ENCODE measurements around the gene ART1. TPM values are rescaled to one million over a fixed set of nuclear protein-coding genes. Genes with fewer than 3 reads are reported as not detected.

The ART1 gene
- total RNA-seq, 4 donors from 2014 or later, result not detected

- no peak overlapping the region for H3K27ac ChIP-seq
- TF ChIP-seq CTCF (IDR thresholded peaks at IDR 0.05) (no peak), POLR2A (IDR thresholded peaks at IDR 0.05) (no peak), POLR2AphosphoS5 (IDR thresholded peaks at IDR 0.05) (no peak), EP300 (IDR thresholded peaks at IDR 0.05) (no peak)
- 48 to 60% methylated on average over 5 to 8 of the region's 8 CpGs for WGBS, 2 donors (ENCODE audit: low coverage in 1 of 2)
- H3K9me3 ChIP-seq, result no peaks in the 10 kb centered on the region
- H3K27me3 ChIP-seq, result no peaks in the 10 kb centered on the region
- H3K4me3 ChIP-seq, result no peak overlapping the region
- H3K4me1 ChIP-seq, result no peaks in the 10 kb centered on the region
- no peaks in the 10 kb centered on the region for H3K36me3 ChIP-seq
- ATAC-seq, result no peak
Measured at GRCh38 chr11:3623767-3624458, 21.0 kb upstream of the ART1 start.

DNA sequence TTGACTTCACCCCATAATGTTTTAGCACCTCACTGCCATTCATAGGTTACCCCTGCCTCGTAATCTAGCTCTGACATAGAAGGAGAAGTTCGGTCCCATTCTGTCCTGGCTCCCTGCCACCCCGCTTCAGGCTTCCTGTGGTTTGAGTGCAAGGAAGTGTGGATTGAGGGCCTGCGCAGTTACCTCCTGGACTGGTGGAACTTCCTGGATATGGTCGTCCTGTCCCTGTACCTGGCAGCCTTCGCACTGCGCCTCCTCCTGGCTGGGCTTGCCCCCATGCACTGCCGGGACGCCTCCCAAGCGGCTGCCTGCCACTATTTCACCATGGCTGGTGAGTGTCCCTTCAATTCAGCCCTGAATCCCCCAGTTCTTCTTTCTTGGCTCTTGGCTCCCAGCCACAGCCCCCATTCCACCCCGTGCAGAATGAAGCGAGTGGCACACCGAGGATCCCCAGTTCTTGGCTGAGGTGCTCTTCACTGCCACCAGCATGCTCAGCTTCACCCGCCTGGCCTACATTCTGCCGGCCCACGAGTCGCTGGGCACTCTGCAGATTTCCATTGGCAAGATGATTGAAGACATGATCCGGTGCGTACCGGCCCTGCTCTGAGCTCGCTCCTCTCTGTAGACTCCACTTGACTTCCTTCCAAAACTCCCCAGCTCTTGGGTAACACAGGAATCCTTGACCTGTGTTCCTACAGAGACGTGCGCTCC, 18.5 kb upstream of the ART1 start:
- peak overlapping the region in 1 of 2 donors; percentile 24 for H3K4me3 ChIP-seq
- H3K9me3 ChIP-seq, result no peaks in the 10 kb centered on the region
- H3K36me3 ChIP-seq, result no peaks in the 10 kb centered on the region
- H3K4me1 ChIP-seq, result no peaks in the 10 kb centered on the region
- TF ChIP-seq POLR2A (IDR thresholded peaks at IDR 0.05), result no peak
- no peak for TF ChIP-seq POLR2AphosphoS5 (IDR thresholded peaks at IDR 0.05)
- no peak for TF ChIP-seq EP300 (IDR thresholded peaks at IDR 0.05)
- TF ChIP-seq CTCF (IDR thresholded peaks at IDR 0.05), result no peak
- 69 to 89% methylated on average over 15 to 17 of the region's 23 CpGs for WGBS, 2 donors (ENCODE audit: low coverage in 1 of 2)
- no peak for ATAC-seq
- H3K27ac ChIP-seq, result no peak overlapping the region
- H3K27me3 ChIP-seq, result no peaks in the 10 kb centered on the region

DNA sequence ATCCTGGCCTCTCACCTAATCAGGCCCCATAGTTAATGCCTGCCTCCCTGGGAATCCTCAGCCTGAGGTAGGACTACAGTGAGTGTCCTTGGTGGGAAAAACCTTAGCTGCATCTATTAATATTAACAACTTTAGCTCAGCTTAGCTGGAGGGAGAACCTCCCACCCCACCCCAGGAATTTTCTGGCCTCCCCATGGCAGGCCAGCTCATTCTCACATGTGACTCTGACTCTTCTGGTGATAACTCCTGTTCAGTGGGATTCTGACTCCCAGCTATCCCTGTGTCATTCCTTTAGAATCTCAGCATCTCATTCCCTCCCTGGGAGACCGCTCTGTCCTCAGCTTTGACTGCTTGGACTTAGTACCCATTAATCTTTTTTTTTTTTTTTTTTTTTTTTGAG, 17.6 kb upstream of the ART1 start:
- Histone ChIP-seq H3K27ac (no peak overlapping the region), H3K4me3 (no peak overlapping the region), H3K4me1 (no peaks in the 10 kb centered on the region), H3K9me3 (no peaks in the 10 kb centered on the region), H3K36me3 (no peaks in the 10 kb centered on the region), H3K27me3 (no peaks in the 10 kb centered on the region)
- TF ChIP-seq CTCF (IDR thresholded peaks at IDR 0.05) (no peak), EP300 (IDR thresholded peaks at IDR 0.05) (no peak), POLR2AphosphoS5 (IDR thresholded peaks at IDR 0.05) (no peak), POLR2A (IDR thresholded peaks at IDR 0.05) (no peak)
- WGBS, 2 donors (ENCODE audit: low coverage in 1 of 2), result 63 to 83% methylated on average over 1 of the region's 1 CpG
- ATAC-seq, result no peak

GRCh38 chr11:3631331-3631730, 13.6 kb upstream of the ART1 start:
- Histone ChIP-seq H3K9me3 (no peaks in the 10 kb centered on the region), H3K4me1 (no peaks in the 10 kb centered on the region), H3K27me3 (no peaks in the 10 kb centered on the region), H3K4me3 (no peak overlapping the region), H3K36me3 (no peaks in the 10 kb centered on the region), H3K27ac (no peak overlapping the region)
- no peak for ATAC-seq
- WGBS, 2 donors (ENCODE audit: low coverage in 1 of 2), result 66 to 73% methylated on average over 3 to 4 of the region's 4 CpGs
- no peak for TF ChIP-seq POLR2AphosphoS5 (IDR thresholded peaks at IDR 0.05)
- no peak for TF ChIP-seq POLR2A (IDR thresholded peaks at IDR 0.05)
- no peak for TF ChIP-seq EP300 (IDR thresholded peaks at IDR 0.05)
- no peak for TF ChIP-seq CTCF (IDR thresholded peaks at IDR 0.05)
